Heart left ventricle (tissue), 16 donors: Measurements from ENCODE around the gene CACNG7. TPM values are rescaled to one million over a fixed set of nuclear protein-coding genes. Genes with fewer than 3 reads are reported as not detected.

Source experiments
- ATAC-seq, 4 donors: fragments of 200-7000 bp; cut with Tn5 transposase; one replicate each; pipeline ENCODE4 v1.9.1; 2020 to 2022; ENCODE audit warnings: moderate library complexity in 4 of 4, mild to moderate bottlenecking in 3 of 4, moderate number of reproducible peaks in 1 of 4
- DNase-seq, 5 donors: peaks; one replicate each; pipeline ENCODE4 v3.0.0-alpha.2; 2020
- H3K27ac ChIP-seq, 12 donors: fragments of 200-600 bp; sonication (generic) in 4 of 12; one replicate each; pipeline versions ENCODE4 v1.5.0 to v1.8.0; 2016 to 2022; ENCODE audit warnings: mild to moderate bottlenecking in 2 of 12
- H3K27me3 ChIP-seq, 9 donors: fragments of 200-600 bp; sonication (generic) in 2 of 9; one replicate each; pipeline versions ENCODE4 v1.5.1 to v1.8.0; 2016 to 2022; ENCODE audit warnings: mild to moderate bottlenecking in 3 of 9
- H3K36me3 ChIP-seq, 9 donors: fragments of 200-600 bp; sonication (generic) in 2 of 9; one replicate each; pipeline versions ENCODE4 v1.5.0 to v1.8.0; 2018 to 2022; ENCODE audit warnings: mild to moderate bottlenecking in 2 of 9
- H3K4me1 ChIP-seq, 12 donors: fragments of 200-600 bp; sonication (generic) in 4 of 12; one replicate each; pipeline versions ENCODE4 v1.5.0 to v1.8.0; 2016 to 2022; ENCODE audit warnings: mild to moderate bottlenecking in 3 of 12
- H3K4me3 ChIP-seq, 12 donors: fragments of 200-600 bp; sonication (generic) in 4 of 12; one replicate each; pipeline versions ENCODE4 v1.5.0 to v1.8.0; 2017 to 2022; ENCODE audit warnings: mild to moderate bottlenecking in 9 of 12, moderate library complexity in 4 of 12
- H3K9me3 ChIP-seq, 12 donors: fragments of 200-600 bp; sonication (generic) in 4 of 12; one replicate each; pipeline versions ENCODE4 v1.5.0 to v1.8.0; 2016 to 2022; ENCODE audit warnings: mild to moderate bottlenecking in 1 of 12
- POLR2A ChIP-seq, 2 donors: fragments of 450-650 bp; IDR thresholded peaks; one replicate each; pipeline ENCODE4 v1.6.1; 2017; ENCODE audit warnings: antibody characterized with exemption in 2 of 2, mild to moderate bottlenecking in 2 of 2, moderate library complexity in 2 of 2
- WGBS, 4 donors: extraction: QIAGEN DNeasy Blood & Tissue Kit in 2 of 4; methylation state at CpG; one replicate each; pipeline versions ENCODE4 v1.1.5 to v1.1.7; 2013 to 2018; 5-methylcytosine and 5-hydroxymethylcytosine counted together
- intact Hi-C, 10 donors: fragments of 100-400 bp; cut with DNase I; formaldehyde crosslinking; loops; one replicate each; pipeline versions ENCODE4 v1.11.1 to v1.14.2; 2022
- polyA plus RNA-seq, 2 donors: library from polyadenylated mRNA; stranded (reverse); fragments of 200-250 nt; gene quantifications; one replicate each; pipeline ENCODE4 v1.2.3, GENCODE V29; 2013
- total RNA-seq, 9 donors: library from RNA; depleted of rRNA in 2 of 9; stranded (reverse); fragments of >200 nt in 2 of 9; fragmentation: NEBNext Ultra II Directional in 3 of 9; extraction: Animal tissue kit (Norgen Biotek cat#: 25700) in 3 of 9; gene quantifications; one replicate each; pipeline versions ENCODE4 v1.1.0 to v1.2.4, GENCODE V29; 2016 to 2023
- TF ChIP-seq, protein P1 (sequence below), 12 donors: fragments of 200-600 bp; sonication (generic) in 4 of 12; IDR thresholded peaks; one replicate each; pipeline versions ENCODE4 v1.5.0 to v1.8.0; 2018 to 2022; ENCODE audit warnings: antibody characterized with exemption in 12 of 12, mild to moderate bottlenecking in 5 of 12
- donor health status: ischemic (EF 13 %, LVEDD 7.1; RV severe dilation, severe dysfunction).
- donor health status: healthy with polysubstance abuse.
- donor health status: DM: no; HTN: yes; CAD: no.
- donor health status: DM: no; HTN: no; CAD: no.
- donor health status: ischemic (EF 25% LVEDD 6.9; RV normal size, moderate dysfunction).
- donor health status: ischemic (EF 25% LVEDD 5.7; RV mildly dilated, moderate dysfunction).
- donor health status: healthy.
- donor health status: DM: yes; HTN: yes; CAD: no.
- donor health status: ischemic (EF 35%, LVEDD 5.7; RV mildly dilated, moderate dysfunction).
- donor health status: nonischemic (EF 11% LVEDD 7.7; RV severe dilation, severe dysfunction).
- donor health status: DM: yes; HTN: yes; CAD: no.
- donor health status: PGD.
- donor health status: ischemic (EF 29% LVEDD 5.4; RV normal size, mild dysfunction).
- donor health status: nonischemic (EF 23%, LVEDD 6.1; RV moderate dilation, normal function).

CACNG7 gene
- total and polyA plus RNA-seq, 11 donors: not detected

GRCh38 chr19:53983457-53984289 lies 74.6 kb downstream of the CACNG7 start:
- Histone ChIP-seq H3K4me3 (no peak overlapping the region), H3K9me3 (no peaks in the 10 kb centered on the region), H3K36me3 (no peaks in the 10 kb centered on the region), H3K27ac (no peak overlapping the region), H3K27me3 (peaks cover 19 to 54% (median 39%) of the 10 kb centered on the region in 9 donors), H3K4me1 (peaks cover 0 to 26% (median 8%) of the 10 kb centered on the region in 12 donors)
- ATAC-seq (no peak), DNase-seq (no peak)
- intact Hi-C loops: no loop called here
- TF ChIP-seq POLR2A (IDR thresholded peaks at IDR 0.05): no peak
- TF ChIP-seq, protein P1, sequence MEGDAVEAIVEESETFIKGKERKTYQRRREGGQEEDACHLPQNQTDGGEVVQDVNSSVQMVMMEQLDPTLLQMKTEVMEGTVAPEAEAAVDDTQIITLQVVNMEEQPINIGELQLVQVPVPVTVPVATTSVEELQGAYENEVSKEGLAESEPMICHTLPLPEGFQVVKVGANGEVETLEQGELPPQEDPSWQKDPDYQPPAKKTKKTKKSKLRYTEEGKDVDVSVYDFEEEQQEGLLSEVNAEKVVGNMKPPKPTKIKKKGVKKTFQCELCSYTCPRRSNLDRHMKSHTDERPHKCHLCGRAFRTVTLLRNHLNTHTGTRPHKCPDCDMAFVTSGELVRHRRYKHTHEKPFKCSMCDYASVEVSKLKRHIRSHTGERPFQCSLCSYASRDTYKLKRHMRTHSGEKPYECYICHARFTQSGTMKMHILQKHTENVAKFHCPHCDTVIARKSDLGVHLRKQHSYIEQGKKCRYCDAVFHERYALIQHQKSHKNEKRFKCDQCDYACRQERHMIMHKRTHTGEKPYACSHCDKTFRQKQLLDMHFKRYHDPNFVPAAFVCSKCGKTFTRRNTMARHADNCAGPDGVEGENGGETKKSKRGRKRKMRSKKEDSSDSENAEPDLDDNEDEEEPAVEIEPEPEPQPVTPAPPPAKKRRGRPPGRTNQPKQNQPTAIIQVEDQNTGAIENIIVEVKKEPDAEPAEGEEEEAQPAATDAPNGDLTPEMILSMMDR (IDR thresholded peaks at IDR 0.05): no peak
- WGBS, 4 donors: 78 to 81% (median 80%) methylated on average over 24 of the region's 24 CpGs

GRCh38 chr19:53985863-53986262 lies 76.8 kb downstream of the CACNG7 start:
- Histone ChIP-seq H3K9me3 (no peaks in the 10 kb centered on the region), H3K27ac (no peak overlapping the region), H3K36me3 (no peaks in the 10 kb centered on the region), H3K4me1 (peaks cover 0 to 14% (median 0%) of the 10 kb centered on the region in 12 donors), H3K27me3 (peaks cover 13 to 34% (median 26%) of the 10 kb centered on the region in 9 donors), H3K4me3 (no peak overlapping the region)
- no peak for ATAC-seq
- WGBS, 4 donors: 72 to 81% (median 76%) methylated on average over 6 of the region's 6 CpGs
- no peak for DNase-seq
- TF ChIP-seq, protein P1 (IDR thresholded peaks at IDR 0.05): no peak
- TF ChIP-seq POLR2A (IDR thresholded peaks at IDR 0.05): no peak
- intact Hi-C loops: no loop called here

DNA sequence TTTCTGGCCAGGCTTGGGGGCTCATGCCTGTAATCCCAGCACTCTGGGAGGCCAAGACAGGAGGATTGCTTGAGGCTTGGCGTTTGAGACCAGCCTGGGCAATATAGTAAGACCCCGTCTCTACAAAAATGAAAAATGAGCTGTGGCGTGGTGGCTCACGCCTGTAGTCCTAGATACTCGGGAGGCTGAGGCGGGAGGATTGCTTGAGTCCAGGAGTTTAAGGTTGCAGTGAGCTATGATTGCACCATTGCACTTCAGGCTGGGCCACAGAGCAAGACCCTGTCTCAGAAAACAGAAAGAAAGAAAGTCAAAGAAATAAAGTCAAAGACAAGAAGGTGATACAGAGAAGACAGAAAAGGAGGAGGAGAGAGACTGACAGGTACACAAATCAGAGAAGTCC lies 79.9 kb downstream of the CACNG7 start:
- Histone ChIP-seq H3K27me3 (peaks cover 19 to 37% (median 29%) of the 10 kb centered on the region in 9 donors), H3K4me1 (peaks cover 0 to 10% (median 3%) of the 10 kb centered on the region in 12 donors), H3K9me3 (no peaks in the 10 kb centered on the region), H3K27ac (no peak overlapping the region), H3K4me3 (no peak overlapping the region), H3K36me3 (no peaks in the 10 kb centered on the region)
- DNase-seq (no peak), ATAC-seq (no peak)
- WGBS, 4 donors: 88 to 92% (median 89%) methylated on average over 6 of the region's 6 CpGs
- intact Hi-C loops: no loop called here
- no peak for TF ChIP-seq POLR2A (IDR thresholded peaks at IDR 0.05)
- TF ChIP-seq, protein P1 (IDR thresholded peaks at IDR 0.05): no peak

- H3K27ac ChIP-seq: no peak overlapping the region
- DNase-seq: no peak
- 47 to 54% (median 51%) methylated on average over 22 of the region's 22 CpGs for WGBS, 4 donors
These were observed 80.8 kb downstream of the CACNG7 start for GRCh38 chr19:53989600-53990533.

More at GRCh38 chr19:53989600-53990533, 80.8 kb downstream of the CACNG7 start:
- intact Hi-C loops: no loop called here
- peaks cover 19 to 45% (median 32%) of the 10 kb centered on the region in 9 donors for H3K27me3 ChIP-seq
- peak in 1 of 4 donors; percentile 46 for ATAC-seq
- no peaks in the 10 kb centered on the region for H3K36me3 ChIP-seq
- H3K9me3 ChIP-seq: no peaks in the 10 kb centered on the region
- no peak overlapping the region for H3K4me3 ChIP-seq
- peaks cover 0 to 10% (median 3%) of the 10 kb centered on the region in 12 donors for H3K4me1 ChIP-seq
- TF ChIP-seq, protein P1 (IDR thresholded peaks at IDR 0.05): no peak
- TF ChIP-seq POLR2A (IDR thresholded peaks at IDR 0.05): no peak
